GM19193 (cell line): ENCODE measurements around the gene TBC1D12.
A peak's percentile ranks its signal among the peaks of the same experiment; 100 is the strongest.

Experiments
- POLR2A ChIP-seq: IDR thresholded peaks from 4 replicates; pipeline ENCODE4 v1.6.1; 2011; ENCODE audit not compliant: insufficient read depth, insufficient read length; ENCODE audit errors: extremely low read depth

The TBC1D12 gene

GRCh38 chr10:94402204-94402842, at the start of gene TBC1D12:
TSS of gene TBC1D12 (plus strand) at chr10:94402541. CDS start at chr10:94402614, 73 bp downstream.
- TF ChIP-seq POLR2A, result peak; percentile 53

- no peak for TF ChIP-seq POLR2A
Measured at GRCh38 chr10:94353336-94353735, 49.0 kb upstream of the TBC1D12 start.

GRCh38 chr10:94355841-94356240, 46.5 kb upstream of the TBC1D12 start:
- TF ChIP-seq POLR2A, result no peak

- TF ChIP-seq POLR2A, result no peak
Measured at GRCh38 chr10:94357193-94357592, 45.1 kb upstream of the TBC1D12 start.

- no peak for TF ChIP-seq POLR2A
Measured at GRCh38 chr10:94358480-94358879, 43.9 kb upstream of the TBC1D12 start.

GRCh38 chr10:94361171-94361794, 41.1 kb upstream of the TBC1D12 start:
- no peak for TF ChIP-seq POLR2A

GRCh38 chr10:94362360-94363250, 39.7 kb upstream of the TBC1D12 start, which contains the start of gene NOC3L:
TSS of gene NOC3L (minus strand) at chr10:94362939. CDS start at chr10:94362838, 101 bp downstream.
- TF ChIP-seq POLR2A, result peak; percentile 85

GRCh38 chr10:94363251-94363565, 39.1 kb upstream of the TBC1D12 start:
- no peak for TF ChIP-seq POLR2A

GRCh38 chr10:94364482-94364881, 37.9 kb upstream of the TBC1D12 start:
- no peak for TF ChIP-seq POLR2A

- no peak for TF ChIP-seq POLR2A
Measured at GRCh38 chr10:94366382-94366781, 36.0 kb upstream of the TBC1D12 start.

GRCh38 chr10:94370501-94370900, 31.8 kb upstream of the TBC1D12 start:
- TF ChIP-seq POLR2A, result no peak

- TF ChIP-seq POLR2A, result no peak
Measured at GRCh38 chr10:94375374-94375773, 27.0 kb upstream of the TBC1D12 start.

- no peak for TF ChIP-seq POLR2A
Measured at GRCh38 chr10:94376865-94377264, 25.5 kb upstream of the TBC1D12 start.

GRCh38 chr10:94383530-94383929, 18.8 kb upstream of the TBC1D12 start:
- TF ChIP-seq POLR2A, result no peak

GRCh38 chr10:94397549-94398370, 4.6 kb upstream of the TBC1D12 start:
- TF ChIP-seq POLR2A, result no peak
